Measurements from ENCODE around the gene TMEM43. TPM values are rescaled to one million over a fixed set of nuclear protein-coding genes. Genes with fewer than 3 reads are reported as not detected.
"Not testable (repeated sequence)": the region's sequence is repeated elsewhere in the genome, so short reads cannot be mapped to it uniquely, and the experiment has no call there.

Gene TMEM43
- polyA plus RNA-seq, 1 of the 3 experiments (the other 2 are of a cell fraction): 105 TPM

- no peak for TF ChIP-seq IRF3 (IDR thresholded peaks at IDR 0.05; ENCODE audit: low read depth, low read length)
- TF ChIP-seq FOXM1 (IDR thresholded peaks at IDR 0.05; ENCODE audit: low read depth): no peak
- TF ChIP-seq MAX (IDR thresholded peaks at IDR 0.05; ENCODE audit: low read depth): no peak
Observed at GRCh38 chr3:14120111-14120920, 4.5 kb upstream of the TMEM43 start (continued).

- H3K27ac ChIP-seq (ENCODE audit: low read depth in 2 of 2, low read length in 1 of 2); H3K4me2 ChIP-seq; H3K9me3 ChIP-seq; DNase-seq; H3K4me3 ChIP-seq (ENCODE audit: low read depth in 2 of 2, low read length in 1 of 2); H3K9ac ChIP-seq; POLR2A ChIA-PET; H4K20me1 ChIP-seq (ENCODE audit: insufficient read depth); H3K9me2 ChIP-seq; H2AFZ ChIP-seq (ENCODE audit: low read depth); H3F3A ChIP-seq (replicated peaks; ENCODE audit: insufficient read depth); H3K27me3 ChIP-seq (ENCODE audit: insufficient read depth): not testable (repeated sequence)
- Histone ChIP-seq H3K4me1 (ENCODE audit: control insufficient read depth in 1 of 2, insufficient read depth in 2 of 2, low read depth in 1 of 2, low read length in 1 of 2) (peaks cover 6 to 22% of the 10 kb centered on the region in 2 experiments; a peak in 3 of 4 replicates), H3K79me2 (ENCODE audit: insufficient read depth) (peaks cover 37% of the 10 kb centered on the region), H3K36me3 (replicated peaks in 1 of 2; ENCODE audit: control insufficient read depth in 1 of 2, insufficient read depth in 2 of 2, low read length in 1 of 2) (peaks cover 10 to 24% of the 10 kb centered on the region in 2 experiments)
- WGBS (ENCODE audit: low lambda C conversion rate): 89% methylated on average over 2 of the region's 2 CpGs
- CTCF ChIA-PET: interaction anchor here (4.0 kb wide), 1 partner anchor 224 kb away, joined by 18 read pairs; no protein-coding TSS in a partner anchor
Observed at GRCh38 chr3:14120921-14121448, 3.9 kb upstream of the TMEM43 start.

- Histone ChIP-seq H3F3A (replicated peaks; ENCODE audit: insufficient read depth) (peaks cover 14% of the 10 kb centered on the region), H4K20me1 (ENCODE audit: insufficient read depth) (peaks cover 10% of the 10 kb centered on the region), H3K79me2 (ENCODE audit: insufficient read depth) (peaks cover 45% of the 10 kb centered on the region), H3K9ac (no peak overlapping the region), H3K9me2 (no peaks in the 10 kb centered on the region), H3K27me3 (ENCODE audit: insufficient read depth) (no peaks in the 10 kb centered on the region), H3K4me2 (no peak overlapping the region), H3K9me3 (no peaks in the 10 kb centered on the region), H2AFZ (ENCODE audit: low read depth) (no peak overlapping the region), H3K4me1 (ENCODE audit: control insufficient read depth in 1 of 2, insufficient read depth in 2 of 2, low read depth in 1 of 2, low read length in 1 of 2) (peaks cover 9 to 30% of the 10 kb centered on the region in 2 experiments), H3K36me3 (replicated peaks in 1 of 2; ENCODE audit: control insufficient read depth in 1 of 2, insufficient read depth in 2 of 2, low read length in 1 of 2) (peaks cover 15 to 20% of the 10 kb centered on the region in 2 experiments), H3K4me3 (ENCODE audit: low read depth in 2 of 2, low read length in 1 of 2) (no peak overlapping the region), H3K27ac (ENCODE audit: low read depth in 2 of 2, low read length in 1 of 2) (no peak overlapping the region)
- TF ChIP-seq CHD2 (IDR thresholded peaks at IDR 0.05; ENCODE audit: low read length, partially characterized antibody): no peak
- TF ChIP-seq FOSL2 (IDR thresholded peaks at IDR 0.05; ENCODE audit: borderline replicate concordance, low read depth): no peak
- no peak for TF ChIP-seq MAX (IDR thresholded peaks at IDR 0.05; ENCODE audit: low read depth)
- TF ChIP-seq NRF1 (IDR thresholded peaks at IDR 0.05; ENCODE audit: low read depth, low read length): no peak
- TF ChIP-seq PBX3 (IDR thresholded peaks at IDR 0.05): no peak
- TF ChIP-seq FOXM1 (IDR thresholded peaks at IDR 0.05; ENCODE audit: low read depth): no peak
- no peak for TF ChIP-seq RCOR1 (IDR thresholded peaks at IDR 0.05; ENCODE audit: low read length)
- WGBS (ENCODE audit: low lambda C conversion rate): 86% methylated on average over 5 of the region's 5 CpGs
- ChIA-PET CTCF (interaction anchor here (4.0 kb wide), 1 partner anchor 225 kb away, joined by 18 read pairs; no protein-coding TSS in a partner anchor), POLR2A (no interaction called here)
- no peak for DNase-seq
Observed at GRCh38 chr3:14121859-14122258, 3.0 kb upstream of the TMEM43 start.
